T-helper 2 cell (primary cell): ENCODE measurements around the gene MXI1.
A peak's percentile ranks its signal among the peaks of the same experiment; 100 is the strongest.
"Not testable (repeated sequence)": the region's sequence is repeated elsewhere in the genome, so short reads cannot be mapped to it uniquely, and the experiment has no call there.

Experiments used
- DNase-seq, 5 experiments: peaks; one replicate each; pipeline versions ENCODE4 v3.0.0 to v3.0.0-alpha.2; 2012 to 2022

The MXI1 gene

GRCh38 chr10:110324201-110324804 lies 116.9 kb downstream of the MXI1 start:
- peak in 1 of 5 experiments; percentile 62 for DNase-seq

GRCh38 chr10:110324805-110325280 lies 117.4 kb downstream of the MXI1 start:
- no peak for DNase-seq

GRCh38 chr10:110326351-110327032 lies 119.1 kb downstream of the MXI1 start:
- no peak for DNase-seq

- DNase-seq, result no peak
Observed at GRCh38 chr10:110327262-110327914, 120.0 kb downstream of the MXI1 start.

- DNase-seq, result no peak
Observed at GRCh38 chr10:110330675-110331074, 123.3 kb downstream of the MXI1 start.

- not testable (repeated sequence) for DNase-seq
Observed at GRCh38 chr10:110331226-110331795, 123.9 kb downstream of the MXI1 start.

GRCh38 chr10:110334061-110334656 lies 126.8 kb downstream of the MXI1 start:
- DNase-seq, result no peak

- peak in 1 of 5 experiments; percentile 74 for DNase-seq
Observed at GRCh38 chr10:110335314-110336064, 128.1 kb downstream of the MXI1 start.

- no peak for DNase-seq
Observed at GRCh38 chr10:110336111-110336721, 128.8 kb downstream of the MXI1 start.
